Left lung (tissue), 14 donors: ENCODE measurements around the gene ZBTB40. TPM values are rescaled to one million over a fixed set of nuclear protein-coding genes. Genes with fewer than 3 reads are reported as not detected.
A peak's percentile ranks its signal among the peaks of the same experiment; 100 is the strongest.

ENCODE experiments used
- ATAC-seq: fragments of 200-7000 bp; cut with Tn5 transposase; one replicate; pipeline ENCODE4 v1.9.1; 2020; ENCODE audit warnings: moderate library complexity
- DNase-seq, 4 donors: peaks; one replicate each; pipeline ENCODE4 v3.0.0-alpha.2; 2013 to 2020
- H3K27ac ChIP-seq, 2 donors: fragments of 200-600 bp; sonication (generic) in 1 of 2; one replicate each; pipeline versions ENCODE4 v1.5.0 to v1.8.0; 2020 to 2021
- H3K27me3 ChIP-seq, 2 donors: fragments of 200-600 bp; sonication (generic) in 1 of 2; one replicate each; pipeline versions ENCODE4 v1.5.0 to v1.8.0; 2020 to 2021
- H3K36me3 ChIP-seq, 2 donors: fragments of 200-600 bp; sonication (generic) in 1 of 2; one replicate each; pipeline versions ENCODE4 v1.5.0 to v1.8.0; 2020 to 2021
- H3K4me1 ChIP-seq, 2 donors: fragments of 200-600 bp; one replicate each; pipeline ENCODE4 v1.8.0; 2021
- H3K4me3 ChIP-seq, 2 donors: fragments of 200-600 bp; sonication (generic) in 1 of 2; one replicate each; pipeline versions ENCODE4 v1.5.0 to v1.8.0; 2020 to 2021; ENCODE audit warnings: mild to moderate bottlenecking in 1 of 2
- H3K9me3 ChIP-seq, 2 donors: fragments of 200-600 bp; sonication (generic) in 1 of 2; one replicate each; pipeline versions ENCODE4 v1.5.0 to v1.8.0; 2020 to 2021
- intact Hi-C, 2 donors: fragments of 100-400 bp; cut with DNase I; formaldehyde crosslinking; loops; one replicate each; pipeline versions ENCODE4 v1.11.2 to v1.14.2; 2022
- long read RNA-seq, 12 donors: library from polyadenylated mRNA in 2 of 12; unstranded in 2 of 12; transcript quantifications; one replicate each; pipeline ENCODE4 v2.0.0 and lab custom pipeline, GENCODE V29; 2019 to 2026
- polyA plus RNA-seq, 6 donors: library from polyadenylated mRNA; unstranded; fragments of 120-200 nt; gene quantifications; one replicate each; pipeline ENCODE4 v1.2.1, GENCODE V29; 2013; ENCODE audit not compliant: insufficient read length in 6 of 6
- total RNA-seq, 2 donors: library from RNA; stranded (reverse); fragmentation: NEBNext Ultra II Directional; extraction: Animal tissue kit (Norgen Biotek cat#: 25700); gene quantifications; one replicate each; pipeline ENCODE4 v1.2.1, GENCODE V29; 2021
- TF ChIP-seq, protein P1 (sequence below), 2 donors: fragments of 200-600 bp; sonication (generic) in 1 of 2; IDR thresholded peaks; one replicate each; pipeline versions ENCODE4 v1.5.0 to v1.8.0; 2021; ENCODE audit warnings: antibody characterized with exemption in 2 of 2
- donor health status: DM: no; HTN: yes; CAD: no.
- donor health status: DM: no; HTN: no; CAD: no.

Gene ZBTB40, protein sequence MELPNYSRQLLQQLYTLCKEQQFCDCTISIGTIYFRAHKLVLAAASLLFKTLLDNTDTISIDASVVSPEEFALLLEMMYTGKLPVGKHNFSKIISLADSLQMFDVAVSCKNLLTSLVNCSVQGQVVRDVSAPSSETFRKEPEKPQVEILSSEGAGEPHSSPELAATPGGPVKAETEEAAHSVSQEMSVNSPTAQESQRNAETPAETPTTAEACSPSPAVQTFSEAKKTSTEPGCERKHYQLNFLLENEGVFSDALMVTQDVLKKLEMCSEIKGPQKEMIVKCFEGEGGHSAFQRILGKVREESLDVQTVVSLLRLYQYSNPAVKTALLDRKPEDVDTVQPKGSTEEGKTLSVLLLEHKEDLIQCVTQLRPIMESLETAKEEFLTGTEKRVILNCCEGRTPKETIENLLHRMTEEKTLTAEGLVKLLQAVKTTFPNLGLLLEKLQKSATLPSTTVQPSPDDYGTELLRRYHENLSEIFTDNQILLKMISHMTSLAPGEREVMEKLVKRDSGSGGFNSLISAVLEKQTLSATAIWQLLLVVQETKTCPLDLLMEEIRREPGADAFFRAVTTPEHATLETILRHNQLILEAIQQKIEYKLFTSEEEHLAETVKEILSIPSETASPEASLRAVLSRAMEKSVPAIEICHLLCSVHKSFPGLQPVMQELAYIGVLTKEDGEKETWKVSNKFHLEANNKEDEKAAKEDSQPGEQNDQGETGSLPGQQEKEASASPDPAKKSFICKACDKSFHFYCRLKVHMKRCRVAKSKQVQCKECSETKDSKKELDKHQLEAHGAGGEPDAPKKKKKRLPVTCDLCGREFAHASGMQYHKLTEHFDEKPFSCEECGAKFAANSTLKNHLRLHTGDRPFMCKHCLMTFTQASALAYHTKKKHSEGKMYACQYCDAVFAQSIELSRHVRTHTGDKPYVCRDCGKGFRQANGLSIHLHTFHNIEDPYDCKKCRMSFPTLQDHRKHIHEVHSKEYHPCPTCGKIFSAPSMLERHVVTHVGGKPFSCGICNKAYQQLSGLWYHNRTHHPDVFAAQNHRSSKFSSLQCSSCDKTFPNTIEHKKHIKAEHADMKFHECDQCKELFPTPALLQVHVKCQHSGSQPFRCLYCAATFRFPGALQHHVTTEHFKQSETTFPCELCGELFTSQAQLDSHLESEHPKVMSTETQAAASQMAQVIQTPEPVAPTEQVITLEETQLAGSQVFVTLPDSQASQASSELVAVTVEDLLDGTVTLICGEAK
- 10 to 100 TPM; 19.6 to 20.6 TPM for total RNA-seq
- 10 to 100 TPM; 16.0 to 24.8 (median 21.5) TPM for polyA plus RNA-seq
- long read RNA-seq, donor 1, partial matches to known transcripts = 5 of 5 reads
- long read RNA-seq, donor 1, other reads (novel, unspliced or antisense) = 0 of 5 reads
- long read RNA-seq, donor 2 = 0 reads
- long read RNA-seq, donor 3 = 0 reads
- long read RNA-seq, donor 4, partial matches to known transcripts = 0 of 1 reads
- long read RNA-seq, donor 4, other reads (novel, unspliced or antisense) = 1 of 1 reads
- long read RNA-seq, donor 5 = 0 reads
- long read RNA-seq, donor 6 = 0 reads
- long read RNA-seq, donor 7, full-length matches to known transcripts = 1 of 1 reads
- long read RNA-seq, donor 7, partial matches to known transcripts = 0 of 1 reads
- long read RNA-seq, donor 7, other reads (novel, unspliced or antisense) = 0 of 1 reads
- long read RNA-seq, donor 8 = 0 reads
- long read RNA-seq, donor 9 = 0 reads
- long read RNA-seq, donor 10 = 0 reads
- long read RNA-seq, donor 11, full-length matches to known transcripts = 1 of 12 reads
- long read RNA-seq, donor 11, partial matches to known transcripts = 11 of 12 reads
- long read RNA-seq, donor 11, other reads (novel, unspliced or antisense) = 0 of 12 reads
- long read RNA-seq, donor 12 = 0 reads

DNA sequence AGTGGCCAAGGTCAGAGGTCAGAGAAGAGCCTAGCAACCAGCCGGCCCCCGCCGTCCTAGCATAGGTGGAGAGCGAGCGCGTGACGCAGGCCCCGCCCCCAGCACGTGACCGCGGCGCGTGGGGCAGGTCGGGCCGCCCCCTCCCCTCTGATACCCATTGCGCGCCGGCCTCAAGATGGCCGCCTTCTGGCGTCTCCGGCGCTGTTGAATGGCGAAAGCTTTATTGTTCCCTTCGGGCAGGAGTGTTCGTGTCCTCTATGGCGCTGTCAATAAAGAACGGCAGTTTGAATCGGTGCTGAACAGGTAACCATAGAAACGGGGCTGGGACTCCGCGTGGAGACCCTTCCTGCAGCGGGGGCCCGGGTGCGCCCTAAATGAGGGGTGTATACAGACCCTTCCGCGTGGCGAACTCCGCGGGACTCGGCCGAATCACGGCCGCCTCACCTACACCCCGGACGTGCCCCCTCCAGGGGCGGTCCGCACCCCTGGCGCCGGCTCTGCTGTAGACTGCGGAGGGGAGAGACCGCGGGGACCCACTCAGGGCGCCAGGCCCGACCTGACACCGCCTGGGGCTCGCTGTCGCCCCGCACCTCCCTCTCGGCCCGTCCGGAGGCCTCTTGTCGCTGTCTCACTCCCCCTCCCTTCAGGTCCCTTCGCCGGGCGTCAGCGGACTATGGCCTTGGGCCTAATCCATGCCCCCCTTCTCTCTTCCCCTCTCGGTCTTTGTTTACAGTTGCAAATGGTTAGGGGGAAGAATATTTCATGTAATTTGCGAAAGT, at the start of gene ZBTB40:
ZBTB40 (plus strand) TSS at position 150 of the 779 bp plus-strand sequence. CDS start 38,098 bp downstream, outside the sequence.
- DNase-seq = peak; percentile 96 to 98 (median 96)
- H3K27ac ChIP-seq = peak within 1 kb of the TSS; percentile 87 to 90
- peak within 1 kb of the TSS; percentile 75 to 84 for H3K4me3 ChIP-seq
- H3K36me3 ChIP-seq = no peaks in the 10 kb centered on the region
- no peaks in the 10 kb centered on the region for H3K9me3 ChIP-seq
- peak; percentile 97 for ATAC-seq
- TF ChIP-seq, protein P1, sequence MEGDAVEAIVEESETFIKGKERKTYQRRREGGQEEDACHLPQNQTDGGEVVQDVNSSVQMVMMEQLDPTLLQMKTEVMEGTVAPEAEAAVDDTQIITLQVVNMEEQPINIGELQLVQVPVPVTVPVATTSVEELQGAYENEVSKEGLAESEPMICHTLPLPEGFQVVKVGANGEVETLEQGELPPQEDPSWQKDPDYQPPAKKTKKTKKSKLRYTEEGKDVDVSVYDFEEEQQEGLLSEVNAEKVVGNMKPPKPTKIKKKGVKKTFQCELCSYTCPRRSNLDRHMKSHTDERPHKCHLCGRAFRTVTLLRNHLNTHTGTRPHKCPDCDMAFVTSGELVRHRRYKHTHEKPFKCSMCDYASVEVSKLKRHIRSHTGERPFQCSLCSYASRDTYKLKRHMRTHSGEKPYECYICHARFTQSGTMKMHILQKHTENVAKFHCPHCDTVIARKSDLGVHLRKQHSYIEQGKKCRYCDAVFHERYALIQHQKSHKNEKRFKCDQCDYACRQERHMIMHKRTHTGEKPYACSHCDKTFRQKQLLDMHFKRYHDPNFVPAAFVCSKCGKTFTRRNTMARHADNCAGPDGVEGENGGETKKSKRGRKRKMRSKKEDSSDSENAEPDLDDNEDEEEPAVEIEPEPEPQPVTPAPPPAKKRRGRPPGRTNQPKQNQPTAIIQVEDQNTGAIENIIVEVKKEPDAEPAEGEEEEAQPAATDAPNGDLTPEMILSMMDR (IDR thresholded peaks at IDR 0.05) = no peak
- peaks cover 0 to 20% of the 10 kb centered on the region in 2 donors for H3K4me1 ChIP-seq
- H3K27me3 ChIP-seq = no peaks in the 10 kb centered on the region
- intact Hi-C loops = no loop called here

DNA sequence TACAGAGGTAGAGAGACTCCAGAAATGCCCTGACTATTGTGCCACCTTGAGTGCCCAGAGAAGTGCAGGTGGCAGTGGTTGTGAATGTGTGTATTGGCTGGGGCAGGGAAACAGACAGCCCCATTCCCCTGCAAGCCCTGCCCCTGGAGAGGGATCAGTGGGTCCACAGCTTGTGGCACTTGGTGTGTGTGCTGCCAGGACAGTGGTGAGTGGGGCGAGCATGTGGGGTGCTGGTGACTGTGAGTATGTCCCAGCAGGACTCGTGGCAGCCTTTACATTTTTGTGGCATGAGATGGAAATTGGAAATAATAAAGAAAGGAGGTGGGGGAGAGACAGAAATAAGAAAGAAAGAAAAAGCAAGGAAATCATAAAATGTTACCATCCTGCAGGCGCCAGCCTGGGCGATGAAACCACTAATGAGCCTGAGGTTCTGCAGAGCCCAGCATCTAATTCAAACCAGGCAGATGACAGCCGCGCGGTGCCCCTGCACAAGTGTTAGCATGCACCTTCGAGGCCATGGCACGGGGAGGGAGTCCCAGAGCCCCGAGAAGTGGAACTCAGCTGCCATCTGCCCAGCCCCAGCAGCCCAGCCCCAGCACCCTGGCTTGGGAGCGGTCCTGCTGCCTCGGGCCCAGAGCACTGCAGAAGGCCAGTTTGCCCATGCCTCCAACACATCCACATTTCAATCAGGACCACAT, 49.1 kb upstream of the ZBTB40 start:
- Histone ChIP-seq H3K27ac (no peak overlapping the region), H3K4me1 (no peaks in the 10 kb centered on the region), H3K9me3 (no peaks in the 10 kb centered on the region), H3K36me3 (no peaks in the 10 kb centered on the region), H3K27me3 (peaks cover 3 to 69% of the 10 kb centered on the region in 2 donors), H3K4me3 (no peak overlapping the region)
- no peak for DNase-seq
- intact Hi-C loops = no loop called here
- no peak for ATAC-seq
- TF ChIP-seq, protein P1 (IDR thresholded peaks at IDR 0.05) = no peak

DNA sequence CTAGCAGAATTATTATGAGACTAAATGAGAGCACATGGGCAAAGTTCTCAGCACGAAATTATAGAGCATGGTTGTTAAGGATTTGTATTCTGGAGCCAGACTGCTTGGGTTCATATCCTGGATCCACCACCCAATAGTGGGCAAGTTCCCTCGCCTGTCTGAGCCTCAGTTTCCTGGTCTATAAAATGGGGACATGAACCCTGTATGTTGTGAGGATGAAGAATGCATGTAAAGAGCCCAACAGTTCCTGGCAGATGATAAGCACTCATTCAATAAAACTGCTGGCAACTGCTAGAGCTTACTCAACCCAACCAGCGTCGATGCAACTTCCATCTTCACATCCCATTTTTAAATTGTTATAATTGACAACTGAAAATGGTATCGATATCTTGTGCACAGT, 47.2 kb upstream of the ZBTB40 start:
- TF ChIP-seq, protein P1 (IDR thresholded peaks at IDR 0.05) = no peak
- H3K4me3 ChIP-seq = no peak overlapping the region
- no peak for DNase-seq
- H3K4me1 ChIP-seq = no peaks in the 10 kb centered on the region
- H3K27ac ChIP-seq = no peak overlapping the region
- H3K9me3 ChIP-seq = no peaks in the 10 kb centered on the region
- ATAC-seq = no peak
- no peaks in the 10 kb centered on the region for H3K36me3 ChIP-seq
- intact Hi-C loops = no loop called here
- peaks cover 3 to 50% of the 10 kb centered on the region in 2 donors for H3K27me3 ChIP-seq
